Aorta (tissue), 5 donors: Measurements from ENCODE around the gene EFR3B. TPM values are rescaled to one million over a fixed set of nuclear protein-coding genes. Genes with fewer than 3 reads are reported as not detected.
A peak's percentile ranks its signal among the peaks of the same experiment; 100 is the strongest.

Experiments
- ATAC-seq: fragments of 200-7000 bp; cut with Tn5 transposase; one replicate; pipeline ENCODE4 v1.9.1; 2022; ENCODE audit warnings: moderate library complexity; ENCODE audit not compliant: low FRiP score
- DNase-seq, 2 donors: peaks; one replicate each; pipeline ENCODE4 v3.0.0-alpha.2; 2020
- H3K27ac ChIP-seq, 2 donors: one replicate each; pipeline ENCODE4 v1.5.1; 2013; ENCODE audit warnings: low read length in 2 of 2, mild to moderate bottlenecking in 2 of 2, moderate library complexity in 2 of 2, control low read depth in 1 of 2, inconsistent platforms in 1 of 2, low read depth in 1 of 2
- H3K27me3 ChIP-seq, 2 donors: one replicate each; pipeline ENCODE4 v1.6.1; 2013; ENCODE audit warnings: control low read depth in 1 of 2, low read length in 1 of 2, mild to moderate bottlenecking in 1 of 2, moderate library complexity in 1 of 2; ENCODE audit not compliant: insufficient read depth in 2 of 2, control insufficient read depth in 1 of 2
- H3K36me3 ChIP-seq, 2 donors: one replicate each; pipeline ENCODE4 v1.6.1; 2013; ENCODE audit warnings: control low read depth in 1 of 2, low read length in 1 of 2, mild to moderate bottlenecking in 1 of 2; ENCODE audit not compliant: insufficient read depth in 2 of 2, control insufficient read depth in 1 of 2
- H3K4me1 ChIP-seq, 2 donors: one replicate each; pipeline ENCODE4 v1.6.1; 2013; ENCODE audit warnings: low read length in 2 of 2, control low read depth in 1 of 2, mild to moderate bottlenecking in 1 of 2, moderate library complexity in 1 of 2; ENCODE audit not compliant: insufficient read depth in 2 of 2, control insufficient read depth in 1 of 2
- H3K4me3 ChIP-seq, 2 donors: one replicate each; pipeline ENCODE4 v1.5.1; 2013; ENCODE audit warnings: low read length in 2 of 2, control low read depth in 1 of 2, mild to moderate bottlenecking in 1 of 2
- H3K9me3 ChIP-seq: one replicate; pipeline ENCODE4 v1.6.1; 2013; ENCODE audit warnings: mild to moderate bottlenecking, low read length; ENCODE audit not compliant: control insufficient read depth
- WGBS, 2 donors: extraction: QIAGEN DNeasy Blood & Tissue Kit; methylation state at CpG; one replicate each; pipeline ENCODE4 v1.1.7; 2013; 5-methylcytosine and 5-hydroxymethylcytosine counted together
- intact Hi-C, 2 donors: fragments of 100-400 bp; cut with DNase I; formaldehyde crosslinking; loops; one replicate each; pipeline versions ENCODE4 v1.14.2 to v1.15.0; 2022
- polyA plus RNA-seq, 2 donors: library from polyadenylated mRNA; stranded (reverse); fragments of 200-250 nt; gene quantifications; one replicate each; pipeline ENCODE4 v1.2.3, GENCODE V29; 2013
- total RNA-seq, 2 donors: library from RNA; stranded (reverse); fragmentation: NEBNext Ultra II Directional; extraction: Animal tissue kit (Norgen Biotek cat#: 25700); gene quantifications; one replicate each; pipeline ENCODE4 v1.2.1, GENCODE V29; 2021
- donor health status: healthy with polysubstance abuse.
- donor health status: Bipolar disorder and iron deficiency.
- donor health status: DM: no; HTN: no; CAD: no.
- donor health status: DM: no; HTN: no; CAD: no.
- donor health status: DM: yes; HTN: yes; CAD: no.

EFR3B gene
- total and polyA plus RNA-seq, 4 donors: 0.36 to 1.3 (median 0.88) TPM

DNA sequence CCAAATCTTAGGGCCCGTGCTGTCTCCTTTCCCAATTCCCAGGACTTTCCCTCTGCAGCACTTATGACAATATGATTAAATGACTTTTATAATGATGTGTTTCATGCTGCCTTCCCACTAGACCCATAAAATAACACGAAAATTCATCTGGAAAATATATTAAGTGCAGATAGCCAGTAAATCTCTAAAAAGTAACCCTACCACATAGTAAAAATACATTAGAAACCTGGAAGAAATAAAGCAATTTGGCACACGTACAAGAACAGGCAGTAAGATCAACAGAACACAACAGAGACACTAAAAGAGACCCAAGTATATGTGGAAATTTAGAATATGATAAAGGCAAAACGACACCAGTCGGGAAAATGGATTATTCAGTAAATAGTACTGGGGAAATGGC is 156.7 kb downstream of the EFR3B start:
- no peaks in the 10 kb centered on the region for H3K4me1 ChIP-seq
- no peak overlapping the region for H3K4me3 ChIP-seq
- H3K27ac ChIP-seq: no peak overlapping the region
- H3K9me3 ChIP-seq: no peaks in the 10 kb centered on the region
- ATAC-seq (no peak), DNase-seq (no peak)
- WGBS, 2 donors: 53 to 60% methylated on average over 5 of the region's 5 CpGs
- H3K36me3 ChIP-seq: no peaks in the 10 kb centered on the region
- no peaks in the 10 kb centered on the region for H3K27me3 ChIP-seq
- intact Hi-C loops: no loop called here

GRCh38 chr2:25201265-25201664 is 159.4 kb downstream of the EFR3B start:
- Histone ChIP-seq H3K36me3 (no peaks in the 10 kb centered on the region), H3K27me3 (no peaks in the 10 kb centered on the region), H3K4me1 (no peaks in the 10 kb centered on the region), H3K9me3 (no peaks in the 10 kb centered on the region), H3K27ac (no peak overlapping the region), H3K4me3 (no peak overlapping the region)
- intact Hi-C loops: no loop called here
- ATAC-seq (no peak), DNase-seq (peak in 1 of 2 donors; percentile 23)
- 84 to 89% methylated on average over 6 of the region's 6 CpGs for WGBS, 2 donors

DNA sequence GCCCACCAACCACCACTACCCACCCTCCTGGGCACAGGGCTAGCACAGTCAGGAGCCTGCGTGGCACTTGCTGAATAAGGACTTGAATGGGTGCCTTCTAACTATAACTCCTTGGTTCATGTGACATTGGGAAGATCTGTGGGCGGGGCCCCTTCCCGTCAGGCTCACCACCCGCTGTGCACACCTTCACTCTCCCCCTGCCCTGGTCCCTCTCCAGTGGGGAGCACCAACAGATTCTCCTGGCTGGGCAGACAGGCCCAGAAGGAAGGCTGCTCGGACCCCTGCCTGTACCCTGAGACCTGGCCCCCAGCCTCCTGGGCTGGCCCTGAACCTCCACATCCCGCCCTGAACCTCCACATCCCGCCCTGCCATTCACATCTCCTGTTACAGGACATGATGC is 159.9 kb downstream of the EFR3B start:
- peak in 1 of 2 donors; percentile 61 for DNase-seq
- peak; percentile 52 for ATAC-seq
- H3K36me3 ChIP-seq: no peaks in the 10 kb centered on the region
- no peaks in the 10 kb centered on the region for H3K4me1 ChIP-seq
- intact Hi-C loops: no loop called here
- no peaks in the 10 kb centered on the region for H3K27me3 ChIP-seq
- no peaks in the 10 kb centered on the region for H3K9me3 ChIP-seq
- no peak overlapping the region for H3K4me3 ChIP-seq
- 88 to 95% methylated on average over 7 of the region's 7 CpGs for WGBS, 2 donors
- no peak overlapping the region for H3K27ac ChIP-seq

- Histone ChIP-seq H3K27me3 (no peaks in the 10 kb centered on the region), H3K4me1 (no peaks in the 10 kb centered on the region), H3K36me3 (no peaks in the 10 kb centered on the region), H3K27ac (no peak overlapping the region), H3K4me3 (no peak overlapping the region), H3K9me3 (no peaks in the 10 kb centered on the region)
- DNase-seq (peak in 1 of 2 donors; percentile 46), ATAC-seq (no peak)
- 91 to 94% methylated on average over 11 of the region's 11 CpGs for WGBS, 2 donors
- intact Hi-C loops: no loop called here
These were observed 160.4 kb downstream of the EFR3B start for GRCh38 chr2:25202275-25202674.

- no peak for ATAC-seq
- Histone ChIP-seq H3K36me3 (no peaks in the 10 kb centered on the region), H3K9me3 (no peaks in the 10 kb centered on the region), H3K4me3 (no peak overlapping the region), H3K4me1 (no peaks in the 10 kb centered on the region), H3K27ac (no peak overlapping the region), H3K27me3 (no peaks in the 10 kb centered on the region)
- WGBS, 2 donors: 25 to 32% methylated on average over 45 to 59 of the region's 59 CpGs
- DNase-seq: peak in 1 of 2 donors; percentile 73
- intact Hi-C loops: no loop called here
These were observed 162.4 kb downstream of the EFR3B start for GRCh38 chr2:25204190-25204838.

DNA sequence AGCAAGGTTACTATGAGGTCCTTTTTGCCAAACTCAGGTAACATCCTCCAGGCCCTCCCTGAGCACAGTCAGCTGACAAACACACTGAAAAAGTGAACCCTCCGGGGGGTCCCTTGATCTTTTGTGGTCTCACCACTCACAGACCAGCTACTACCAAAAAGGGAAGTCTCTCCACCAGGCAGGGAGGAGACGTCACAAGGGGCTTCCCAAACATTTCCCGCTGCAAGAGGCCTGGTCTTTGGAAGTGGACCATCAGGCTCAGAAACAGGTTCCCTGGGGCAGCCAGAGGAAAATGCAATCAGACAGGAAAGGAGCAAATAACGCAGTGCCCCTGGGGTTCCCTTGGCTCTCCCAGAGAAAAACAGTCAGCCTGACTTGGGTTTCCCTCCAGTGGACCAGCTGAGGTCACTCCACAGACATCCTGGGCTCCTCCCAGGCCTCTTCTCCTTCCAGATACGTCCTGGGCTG is 165.2 kb downstream of the EFR3B start:
- no peaks in the 10 kb centered on the region for H3K36me3 ChIP-seq
- 76 to 77% methylated on average over 5 of the region's 5 CpGs for WGBS, 2 donors
- peak in 1 of 2 donors; percentile 34 for DNase-seq
- intact Hi-C loops: no loop called here
- no peaks in the 10 kb centered on the region for H3K9me3 ChIP-seq
- H3K4me3 ChIP-seq: no peak overlapping the region
- no peaks in the 10 kb centered on the region for H3K27me3 ChIP-seq
- H3K27ac ChIP-seq: no peak overlapping the region
- H3K4me1 ChIP-seq: no peaks in the 10 kb centered on the region
- no peak for ATAC-seq

Other genes starting within 250 kb of the EFR3B start
- gene PTRHD1, start 248.7 kb upstream of the EFR3B start, total RNA-seq: 10 to 100 TPM in 1 of 2 donors, 1 to 10 TPM in 1; 8.5 to 16.9 TPM
- 10 to 100 TPM; 17.7 to 19.2 TPM for gene PTRHD1, start 248.7 kb upstream of the EFR3B start, polyA plus RNA-seq
- 1 to 10 TPM; 3.6 to 4.0 TPM for gene CENPO, start 248.7 kb upstream of the EFR3B start, total RNA-seq
- 1 to 10 TPM; 2.0 to 2.3 TPM for gene CENPO, start 248.7 kb upstream of the EFR3B start, polyA plus RNA-seq
- gene ADCY3, start 121.8 kb upstream of the EFR3B start, total RNA-seq: 100 to 1,000 TPM; 109 to 144 TPM
- gene ADCY3, start 121.8 kb upstream of the EFR3B start, polyA plus RNA-seq: 10 to 100 TPM in 1 of 2 donors, 1 to 10 TPM in 1; 7.6 to 50.7 TPM
- 1 to 10 TPM; 6.7 to 7.3 TPM for gene DNAJC27, start 70.1 kb upstream of the EFR3B start, total RNA-seq
- gene DNAJC27, start 70.1 kb upstream of the EFR3B start, polyA plus RNA-seq: 1 to 10 TPM in 1 of 2 donors, under 1 TPM in 1; 0.75 to 2.5 TPM
- gene POMC, start 126.5 kb downstream of the EFR3B start, total RNA-seq: 1 to 10 TPM; 1.2 to 1.4 TPM
- gene POMC, start 126.5 kb downstream of the EFR3B start, polyA plus RNA-seq: 1 to 10 TPM in 1 of 2 donors, under 1 TPM in 1; 0.38 to 4.5 TPM